T-helper 2 cell treated with Interferon-gamma antibody and Interleukin-4, amounts not matched to agents 5 μg/mL and 100 μg/mL, for 36 hours (primary cell): ENCODE results near the gene CACNG3.

Source experiments
- DNase-seq: peaks from one replicate; pipeline ENCODE4 v3.0.0; 2021; ENCODE audit warnings: low spot score
- H3K27ac Mint-ChIP-seq: one replicate; pipeline ENCODE4 v1.8.0; 2021; ENCODE audit warnings: mild to moderate bottlenecking, mixed read lengths
- H3K27me3 Mint-ChIP-seq: one replicate; pipeline ENCODE4 v1.8.0; 2021; ENCODE audit warnings: low read depth, mixed read lengths
- H3K36me3 Mint-ChIP-seq: one replicate; pipeline ENCODE4 v1.8.0; 2021; ENCODE audit warnings: low read depth, mixed read lengths
- H3K4me1 Mint-ChIP-seq: one replicate; pipeline ENCODE4 v1.8.0; 2021; ENCODE audit warnings: low read depth, mixed read lengths
- H3K4me3 Mint-ChIP-seq: one replicate; pipeline ENCODE4 v1.8.0; 2022; ENCODE audit warnings: mild to moderate bottlenecking, moderate library complexity, mixed read lengths
- H3K9me3 Mint-ChIP-seq: one replicate; pipeline ENCODE4 v1.8.0; 2021; ENCODE audit warnings: mixed read lengths

CACNG3 gene

GRCh38 chr16:24359490-24359889 is 103.4 kb downstream of the CACNG3 start:
- Mint-ChIP-seq H3K27me3 (no peaks in the 10 kb centered on the region), H3K4me3 (no peak overlapping the region), H3K4me1 (no peaks in the 10 kb centered on the region), H3K9me3 (no peaks in the 10 kb centered on the region), H3K36me3 (no peaks in the 10 kb centered on the region), H3K27ac (no peak overlapping the region)
- no peak for DNase-seq

DNA sequence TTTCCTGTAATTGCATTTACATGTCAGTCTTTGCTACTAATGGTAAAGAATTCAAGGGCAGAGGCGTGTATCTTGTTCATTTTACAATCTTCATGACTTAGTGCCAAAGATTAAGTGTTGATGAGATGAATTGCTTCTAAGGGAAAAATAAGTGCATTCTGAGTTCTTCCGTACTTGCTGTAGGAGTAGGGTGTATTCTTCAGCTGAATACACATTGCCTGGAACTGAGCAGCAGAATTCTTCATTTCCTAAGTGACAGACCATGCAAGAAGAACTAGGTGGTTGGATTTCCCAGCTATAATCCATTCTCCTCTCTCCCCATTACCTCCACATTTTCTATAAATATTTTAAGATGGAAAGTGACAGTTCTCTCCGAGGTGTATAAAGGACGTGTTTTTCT is 104.8 kb downstream of the CACNG3 start:
- Mint-ChIP-seq H3K4me1 (no peaks in the 10 kb centered on the region), H3K27ac (no peak overlapping the region), H3K27me3 (no peaks in the 10 kb centered on the region), H3K36me3 (no peaks in the 10 kb centered on the region), H3K4me3 (no peak overlapping the region), H3K9me3 (no peaks in the 10 kb centered on the region)
- no peak for DNase-seq

DNA sequence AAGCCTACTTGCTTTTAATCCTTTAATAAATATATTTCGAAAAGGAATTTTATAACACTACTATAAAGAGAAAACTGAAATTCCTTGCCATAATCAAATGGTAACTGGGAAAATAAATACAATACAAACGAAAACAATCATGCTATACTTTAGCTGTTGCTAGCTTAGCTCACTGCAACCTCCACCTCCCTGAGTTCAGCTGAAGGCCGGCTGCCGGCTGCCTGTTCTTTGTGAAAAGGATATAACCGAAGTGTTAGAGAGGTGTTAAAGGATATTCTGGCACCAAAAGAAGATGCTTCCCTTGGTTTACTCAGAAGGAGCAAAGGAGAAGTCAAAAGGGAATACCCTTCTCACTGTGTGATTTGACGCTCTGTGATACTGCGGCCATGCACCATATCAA is 108.5 kb downstream of the CACNG3 start:
- DNase-seq: no peak
- no peaks in the 10 kb centered on the region for H3K4me1 Mint-ChIP-seq
- H3K36me3 Mint-ChIP-seq: no peaks in the 10 kb centered on the region
- H3K4me3 Mint-ChIP-seq: no peak overlapping the region
- H3K27ac Mint-ChIP-seq: no peak overlapping the region
- no peaks in the 10 kb centered on the region for H3K27me3 Mint-ChIP-seq
- no peaks in the 10 kb centered on the region for H3K9me3 Mint-ChIP-seq

DNA sequence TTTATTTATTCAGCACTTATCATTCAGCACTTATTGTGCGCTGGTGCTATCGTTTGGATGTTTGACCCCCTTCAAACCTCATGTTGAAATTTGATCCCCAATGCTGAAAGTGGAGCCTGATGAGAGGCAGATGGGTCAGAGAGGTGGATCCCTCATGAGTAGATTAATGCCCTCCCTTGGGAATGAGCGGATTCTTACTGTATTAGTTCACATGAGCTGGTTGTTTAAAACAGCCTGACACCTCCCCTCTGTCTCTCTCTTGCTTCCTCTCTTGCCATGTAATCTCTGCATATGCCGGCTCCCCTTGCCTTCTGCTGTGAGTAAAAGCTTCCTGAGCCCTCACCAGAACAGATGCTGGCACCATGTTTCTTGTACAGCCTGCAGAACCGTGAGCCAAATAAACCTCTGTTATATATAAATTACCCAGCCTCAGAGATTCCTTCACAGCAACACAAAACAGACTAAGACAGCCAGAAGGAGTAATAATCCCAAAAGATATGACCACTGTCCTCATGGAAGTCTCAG is 111.1 kb downstream of the CACNG3 start:
- Mint-ChIP-seq H3K9me3 (no peaks in the 10 kb centered on the region), H3K36me3 (no peaks in the 10 kb centered on the region), H3K27me3 (no peaks in the 10 kb centered on the region), H3K27ac (no peak overlapping the region), H3K4me3 (no peak overlapping the region), H3K4me1 (no peaks in the 10 kb centered on the region)
- DNase-seq: no peak

DNA sequence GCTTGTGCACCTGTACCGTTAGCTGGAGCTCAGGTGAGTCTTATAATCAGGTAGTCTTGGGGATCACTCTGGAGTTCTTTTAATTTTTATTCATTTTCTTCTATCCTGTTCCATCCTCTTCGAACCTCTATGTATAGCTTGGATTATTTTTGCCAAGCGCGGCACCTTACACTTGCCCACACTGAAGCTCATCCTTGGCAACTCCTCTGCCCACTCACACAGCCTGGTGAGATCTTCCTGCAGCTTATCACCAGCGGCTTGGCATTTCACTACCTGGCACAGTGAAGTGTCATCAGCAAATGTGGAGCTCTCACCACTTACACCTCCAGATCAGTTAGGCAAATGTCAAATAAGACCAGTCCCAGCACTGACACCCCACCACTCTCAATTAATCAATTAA is 116.7 kb downstream of the CACNG3 start:
- Mint-ChIP-seq H3K27me3 (no peaks in the 10 kb centered on the region), H3K4me1 (no peaks in the 10 kb centered on the region), H3K36me3 (no peaks in the 10 kb centered on the region), H3K4me3 (no peak overlapping the region), H3K27ac (no peak overlapping the region), H3K9me3 (no peaks in the 10 kb centered on the region)
- DNase-seq: no peak

DNA sequence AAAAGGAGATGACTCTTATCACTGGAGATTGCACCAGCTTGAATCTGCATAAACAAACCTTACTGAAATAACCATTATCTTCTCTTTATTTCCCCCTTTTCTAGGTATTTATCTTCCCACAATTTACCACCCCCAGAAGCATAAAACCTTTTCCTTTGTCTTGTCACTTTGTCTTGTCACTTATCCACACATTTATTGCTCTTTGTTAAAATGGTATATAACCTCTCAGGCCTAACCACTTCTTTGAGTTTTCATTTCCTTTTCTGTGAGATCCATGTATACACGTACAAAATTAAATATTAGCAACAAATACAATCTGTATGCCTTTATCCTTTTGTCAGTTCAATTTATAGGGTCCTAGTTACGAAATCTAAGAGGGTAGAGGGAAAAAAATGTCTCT is 122.9 kb downstream of the CACNG3 start:
- H3K4me3 Mint-ChIP-seq: no peak overlapping the region
- no peak overlapping the region for H3K27ac Mint-ChIP-seq
- H3K4me1 Mint-ChIP-seq: no peaks in the 10 kb centered on the region
- H3K36me3 Mint-ChIP-seq: no peaks in the 10 kb centered on the region
- no peak for DNase-seq
- peaks cover 31% of the 10 kb centered on the region for H3K9me3 Mint-ChIP-seq
- H3K27me3 Mint-ChIP-seq: no peaks in the 10 kb centered on the region

- Mint-ChIP-seq H3K9me3 (peaks cover 31% of the 10 kb centered on the region), H3K4me3 (no peak overlapping the region), H3K27me3 (no peaks in the 10 kb centered on the region), H3K4me1 (no peaks in the 10 kb centered on the region), H3K36me3 (no peaks in the 10 kb centered on the region), H3K27ac (no peak overlapping the region)
- DNase-seq: no peak
Measured at GRCh38 chr16:24381470-24382118, 125.5 kb downstream of the CACNG3 start.

DNA sequence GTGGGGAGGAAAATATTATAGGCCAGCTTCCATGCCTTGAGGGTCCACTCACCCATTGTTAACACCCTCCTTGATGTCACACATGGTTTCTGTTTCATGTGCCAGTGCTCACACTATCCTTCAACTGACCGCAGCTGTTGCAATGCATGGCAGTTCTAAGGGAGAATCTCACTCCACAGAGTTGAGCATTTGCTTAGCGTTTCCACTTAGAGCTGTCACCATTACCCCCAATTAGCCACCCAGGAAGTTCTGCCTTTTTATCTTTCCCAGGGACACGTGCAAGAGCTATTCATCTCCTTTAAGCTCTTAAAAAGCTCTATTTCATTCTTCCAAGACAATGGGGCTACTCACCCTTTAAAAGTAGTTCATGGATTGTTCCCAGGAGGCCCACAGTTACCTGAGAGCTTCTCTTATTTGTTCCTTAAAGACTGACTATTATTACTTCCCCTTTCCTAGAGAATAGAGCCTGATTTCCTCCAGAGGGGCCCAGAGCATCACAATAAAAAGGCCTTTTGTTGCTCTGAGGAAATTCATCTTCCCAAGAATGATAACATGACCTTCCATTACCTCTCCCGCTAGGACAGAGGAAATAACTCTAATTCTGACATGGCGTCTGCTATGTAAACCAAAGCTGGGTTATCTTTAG is 126.8 kb downstream of the CACNG3 start:
- no peak for DNase-seq
- Mint-ChIP-seq H3K27me3 (no peaks in the 10 kb centered on the region), H3K9me3 (peaks cover 31% of the 10 kb centered on the region), H3K4me1 (no peaks in the 10 kb centered on the region), H3K4me3 (no peak overlapping the region), H3K27ac (no peak overlapping the region), H3K36me3 (no peaks in the 10 kb centered on the region)

- Mint-ChIP-seq H3K27ac (no peak overlapping the region), H3K4me3 (no peak overlapping the region), H3K36me3 (no peaks in the 10 kb centered on the region), H3K9me3 (no peaks in the 10 kb centered on the region), H3K27me3 (peaks cover 2% of the 10 kb centered on the region), H3K4me1 (no peaks in the 10 kb centered on the region)
- DNase-seq: no peak
Measured at GRCh38 chr16:24394341-24394740, 138.2 kb downstream of the CACNG3 start.

DNA sequence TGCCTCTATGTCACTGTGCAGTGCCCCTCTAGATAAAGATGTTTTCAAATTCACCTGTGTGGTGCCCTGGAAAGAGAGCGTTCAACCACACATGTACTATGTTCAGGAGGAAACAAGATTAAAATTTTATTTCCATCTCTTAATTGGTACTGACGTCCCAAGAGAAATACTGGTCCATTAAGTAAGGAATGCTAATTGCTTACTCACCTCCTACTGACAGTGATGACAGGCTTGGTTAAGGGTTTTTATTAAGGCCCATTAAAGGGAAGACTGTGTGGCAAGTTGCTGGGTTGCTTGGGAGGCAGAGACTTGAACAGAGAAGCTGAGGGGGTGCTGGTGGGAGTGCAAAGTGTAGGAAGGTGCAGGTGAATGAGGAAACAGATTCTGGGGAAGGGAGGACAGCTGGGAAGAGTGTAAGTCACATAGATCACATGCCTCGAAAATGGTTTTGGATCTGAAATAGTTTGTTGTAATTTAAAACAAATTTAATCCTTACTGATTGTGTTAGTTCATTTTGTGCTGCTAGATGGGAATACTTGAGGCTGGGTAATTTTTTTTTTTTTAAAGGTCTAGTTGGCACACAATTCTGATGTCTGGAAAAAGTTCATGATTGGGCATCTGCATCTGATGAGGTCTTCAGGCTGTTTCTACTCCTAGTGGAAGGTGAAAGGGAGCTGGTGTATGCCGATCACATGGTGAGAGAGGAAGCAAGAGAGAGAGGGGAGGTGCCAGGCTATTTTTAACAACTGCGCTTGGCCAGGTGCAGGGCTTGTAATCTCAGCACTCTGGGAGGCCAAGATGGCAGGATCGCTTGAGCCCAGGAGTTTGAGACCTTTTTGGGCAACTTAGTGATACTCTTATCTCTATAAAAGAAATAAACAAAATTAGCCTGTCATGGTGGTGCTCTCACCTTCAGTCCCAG is 140.5 kb downstream of the CACNG3 start:
- Mint-ChIP-seq H3K27me3 (peaks cover 2% of the 10 kb centered on the region), H3K4me1 (no peaks in the 10 kb centered on the region), H3K4me3 (no peak overlapping the region), H3K9me3 (no peaks in the 10 kb centered on the region), H3K36me3 (no peaks in the 10 kb centered on the region), H3K27ac (no peak overlapping the region)
- no peak for DNase-seq

DNA sequence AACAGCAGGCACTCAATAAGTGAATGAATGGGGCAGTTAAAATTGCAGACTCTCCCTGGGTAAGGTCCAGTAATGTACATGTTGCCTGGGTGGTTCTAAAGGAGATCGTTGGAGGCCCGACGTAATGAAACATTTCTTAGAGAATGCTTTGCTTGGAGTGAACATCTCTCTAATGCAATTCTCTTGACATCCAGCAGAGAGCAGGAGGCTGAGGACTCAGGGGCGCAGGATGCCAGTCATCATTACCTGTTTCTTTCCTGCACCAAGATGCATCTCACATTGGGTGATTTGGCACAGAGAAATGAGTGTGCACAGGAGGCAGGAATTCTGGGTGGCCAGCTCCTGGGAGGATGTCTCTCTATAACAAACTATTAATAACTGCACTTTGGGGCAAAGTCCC is 152.9 kb downstream of the CACNG3 start:
- no peak overlapping the region for H3K27ac Mint-ChIP-seq
- no peaks in the 10 kb centered on the region for H3K4me1 Mint-ChIP-seq
- H3K9me3 Mint-ChIP-seq: no peaks in the 10 kb centered on the region
- no peaks in the 10 kb centered on the region for H3K27me3 Mint-ChIP-seq
- H3K4me3 Mint-ChIP-seq: no peak overlapping the region
- no peaks in the 10 kb centered on the region for H3K36me3 Mint-ChIP-seq
- no peak for DNase-seq
